HG02610 (cell line): Measurements from ENCODE around the gene RNF181.
"Not testable (repeated sequence)": the region's sequence is repeated elsewhere in the genome, so short reads cannot be mapped to it uniquely, and the experiment has no call there.

Source experiments
- ATAC-seq: cut with Tn5 transposase; IDR thresholded peaks from one replicate; pipeline ENCODE4 v1.9.1; 2021; ENCODE audit warnings: mild to moderate bottlenecking, moderate library complexity; ENCODE audit not compliant: unreplicated experiment

Gene RNF181

GRCh38 chr2:85577063-85577385 is 18.5 kb upstream of the RNF181 start:
- no peak for ATAC-seq

GRCh38 chr2:85577386-85578242 is 17.9 kb upstream of the RNF181 start, which contains the start of gene VAMP8:
TSS of gene VAMP8 (plus strand) at chr2:85577586. CDS start at chr2:85577647, 61 bp downstream.
- ATAC-seq, result peak; percentile 67

GRCh38 chr2:85578243-85579180 is 17.0 kb upstream of the RNF181 start:
- ATAC-seq, result peak; percentile 40

- ATAC-seq, result no peak
Measured at GRCh38 chr2:85579266-85579935, 16.1 kb upstream of the RNF181 start.

- ATAC-seq, result no peak
Measured at GRCh38 chr2:85580206-85580605, 15.3 kb upstream of the RNF181 start.

GRCh38 chr2:85582492-85582891 is 13.1 kb upstream of the RNF181 start:
- no peak for ATAC-seq

GRCh38 chr2:85583667-85584353 is 11.7 kb upstream of the RNF181 start:
- peak; percentile 47 for ATAC-seq

GRCh38 chr2:85584354-85584856 is 11.1 kb upstream of the RNF181 start, which contains the start of gene VAMP5:
TSS of gene VAMP5 (plus strand) at chr2:85584431. CDS start at chr2:85584491, 60 bp downstream.
- peak; percentile 18 for ATAC-seq

- ATAC-seq, result peak; percentile 66
Measured at GRCh38 chr2:85584857-85585780, 10.4 kb upstream of the RNF181 start.

- no peak for ATAC-seq
Measured at GRCh38 chr2:85585781-85586105, 9.8 kb upstream of the RNF181 start.

GRCh38 chr2:85588236-85588635 is 7.3 kb upstream of the RNF181 start:
- ATAC-seq, result no peak

GRCh38 chr2:85588645-85589044 is 6.9 kb upstream of the RNF181 start:
- ATAC-seq, result no peak

- ATAC-seq, result no peak
Measured at GRCh38 chr2:85589181-85589580, 6.4 kb upstream of the RNF181 start.

GRCh38 chr2:85589982-85590791 is 5.4 kb upstream of the RNF181 start:
- no peak for ATAC-seq

GRCh38 chr2:85590950-85591349 is 4.6 kb upstream of the RNF181 start:
- ATAC-seq, result no peak

- ATAC-seq, result no peak
Measured at GRCh38 chr2:85591563-85591962, 4.0 kb upstream of the RNF181 start.

GRCh38 chr2:85592299-85592698 is 3.2 kb upstream of the RNF181 start:
- ATAC-seq, result not testable (repeated sequence)

- ATAC-seq, result no peak
Measured at GRCh38 chr2:85593023-85593422, 2.5 kb upstream of the RNF181 start.
